ENCODE measurements around the gene PRKN. TPM values are rescaled to one million over a fixed set of nuclear protein-coding genes. Genes with fewer than 3 reads are reported as not detected.

The PRKN gene
- total RNA-seq, 2 donors from 2014 or later, result 3.3 to 4.8 TPM

- H3K4me1 ChIP-seq (ENCODE audit: control insufficient read depth, insufficient read depth, low read length), result no peaks in the 10 kb centered on the region
- Mint-ChIP-seq H3K27me3 (ENCODE audit: insufficient read depth) (peaks cover 6% of the 10 kb centered on the region), H3K9me3 (no peaks in the 10 kb centered on the region), H3K27ac (no peak overlapping the region), H3K4me1 (peaks cover 14% of the 10 kb centered on the region), H3K36me3 (ENCODE audit: low read depth) (no peaks in the 10 kb centered on the region), H3K4me3 (no peak overlapping the region)
- H3K9me3 ChIP-seq (ENCODE audit: control insufficient read depth, low read length), result no peaks in the 10 kb centered on the region
- WGBS, 2 experiments (ENCODE audit: insufficient coverage in 1 of 2, insufficient read length in 1 of 2), result no CpG with 5 or more reads among the region's 1 CpG
- TF ChIP-seq CTCF (conservative IDR thresholded peaks at IDR 0.05), result no peak
- no peak for DNase-seq
- no peak overlapping the region for H3K27ac ChIP-seq (ENCODE audit: low read depth, low read length)
- no peaks in the 10 kb centered on the region for H3K36me3 ChIP-seq (ENCODE audit: control insufficient read depth, insufficient read depth, low read length)
- H3K4me3 ChIP-seq (ENCODE audit: low read length), result no peak overlapping the region
- no peaks in the 10 kb centered on the region for H3K27me3 ChIP-seq (ENCODE audit: control insufficient read depth, insufficient read depth, low read length, poor library complexity, severe bottlenecking)
- no peak overlapping the region for H3K9ac ChIP-seq (ENCODE audit: extremely low read depth, low read length, poor library complexity, severe bottlenecking)
Observed at GRCh38 chr6:162722633-162723032, 4.9 kb downstream of the PRKN start.

GRCh38 chr6:162722226-162722625 is 5.3 kb downstream of the PRKN start:
- Histone ChIP-seq H3K4me3 (ENCODE audit: low read length) (no peak overlapping the region), H3K9me3 (ENCODE audit: control insufficient read depth, low read length) (no peaks in the 10 kb centered on the region), H3K27me3 (ENCODE audit: control insufficient read depth, insufficient read depth, low read length, poor library complexity, severe bottlenecking) (no peaks in the 10 kb centered on the region), H3K36me3 (ENCODE audit: control insufficient read depth, insufficient read depth, low read length) (no peaks in the 10 kb centered on the region), H3K4me1 (ENCODE audit: control insufficient read depth, insufficient read depth, low read length) (no peaks in the 10 kb centered on the region), H3K27ac (ENCODE audit: low read depth, low read length) (no peak overlapping the region), H3K9ac (ENCODE audit: extremely low read depth, low read length, poor library complexity, severe bottlenecking) (no peak overlapping the region)
- Mint-ChIP-seq H3K27ac (no peak overlapping the region), H3K9me3 (no peaks in the 10 kb centered on the region), H3K27me3 (ENCODE audit: insufficient read depth) (peaks cover 6% of the 10 kb centered on the region), H3K4me3 (no peak overlapping the region), H3K36me3 (ENCODE audit: low read depth) (no peaks in the 10 kb centered on the region), H3K4me1 (peaks cover 14% of the 10 kb centered on the region)
- TF ChIP-seq CTCF (conservative IDR thresholded peaks at IDR 0.05), result no peak
- no peak for DNase-seq
- 79 to 80% methylated on average over 2 of the region's 2 CpGs for WGBS, 2 experiments (ENCODE audit: insufficient coverage in 1 of 2, insufficient read length in 1 of 2)

GRCh38 chr6:162721404-162721687 is 6.2 kb downstream of the PRKN start:
- no peak overlapping the region for H3K27ac ChIP-seq (ENCODE audit: low read depth, low read length)
- TF ChIP-seq CTCF (conservative IDR thresholded peaks at IDR 0.05), result no peak
- WGBS, 2 experiments (ENCODE audit: insufficient coverage in 1 of 2, insufficient read length in 1 of 2), result 85 to 86% methylated on average over 2 of the region's 2 CpGs

More at GRCh38 chr6:162721404-162721687, 6.2 kb downstream of the PRKN start:
- no peak overlapping the region for H3K27ac Mint-ChIP-seq
- H3K9me3 Mint-ChIP-seq, result peaks cover 4% of the 10 kb centered on the region
- Histone ChIP-seq H3K9ac (ENCODE audit: extremely low read depth, low read length, poor library complexity, severe bottlenecking) (no peak overlapping the region), H3K4me3 (ENCODE audit: low read length) (no peak overlapping the region), H3K27me3 (ENCODE audit: control insufficient read depth, insufficient read depth, low read length, poor library complexity, severe bottlenecking) (no peaks in the 10 kb centered on the region), H3K4me1 (ENCODE audit: control insufficient read depth, insufficient read depth, low read length) (no peaks in the 10 kb centered on the region), H3K36me3 (ENCODE audit: control insufficient read depth, insufficient read depth, low read length) (no peaks in the 10 kb centered on the region), H3K9me3 (ENCODE audit: control insufficient read depth, low read length) (no peaks in the 10 kb centered on the region)
- no peak for DNase-seq
- peaks cover 8% of the 10 kb centered on the region for H3K4me1 Mint-ChIP-seq
- H3K36me3 Mint-ChIP-seq (ENCODE audit: low read depth), result no peaks in the 10 kb centered on the region
- no peak overlapping the region for H3K4me3 Mint-ChIP-seq
- H3K27me3 Mint-ChIP-seq (ENCODE audit: insufficient read depth), result peaks cover 2% of the 10 kb centered on the region

Data from endodermal cell (in vitro differentiated cells).